Keratinocyte (primary cell): ENCODE results near the gene KIAA0825. TPM values are rescaled to one million over a fixed set of nuclear protein-coding genes. Genes with fewer than 3 reads are reported as not detected.

Source experiments
- DNase-seq: peaks from one replicate; pipeline ENCODE4 v3.0.0-alpha.2; 2011; ENCODE audit warnings: low read depth, missing footprints, low spot score
- FAIRE-seq: peaks from 2 replicates; lab custom pipeline; 2011; peaks lifted over from hg19 to GRCh38; lab: Jason Lieb, UNC
- H2AFZ ChIP-seq: 2 replicates; pipeline ENCODE4 v1.6.0; 2012; ENCODE audit warnings: low read length, control low read depth, inconsistent platforms; ENCODE audit not compliant: control insufficient read depth
- H3K27ac ChIP-seq: 2 replicates; pipeline ENCODE4 v1.5.1; 2011; ENCODE audit warnings: low read length; ENCODE audit not compliant: control insufficient read depth, insufficient read depth
- H3K27me3 ChIP-seq: 3 replicates; pipeline ENCODE4 v1.6.0; 2011; ENCODE audit warnings: low read length; ENCODE audit not compliant: control insufficient read depth, insufficient read depth; ENCODE audit errors: extremely low read depth
- H3K36me3 ChIP-seq, 2 experiments: 2 replicates in 1 of 2; 3 replicates in 1 of 2; pipeline ENCODE4 v1.5.1; 2011; ENCODE audit warnings: low read length in 2 of 2, mild to moderate bottlenecking in 1 of 2; ENCODE audit not compliant: control insufficient read depth in 2 of 2, insufficient read depth in 2 of 2; ENCODE audit errors: extremely low read depth in 1 of 2
- H3K4me1 ChIP-seq: 3 replicates; pipeline ENCODE4 v1.5.1; 2011; ENCODE audit warnings: low read length; ENCODE audit not compliant: control insufficient read depth, insufficient read depth; ENCODE audit errors: extremely low read depth
- H3K4me2 ChIP-seq: 3 replicates; pipeline ENCODE4 v1.6.0; 2011; ENCODE audit warnings: low read depth, low read length; ENCODE audit not compliant: control insufficient read depth, insufficient read depth; ENCODE audit errors: extremely low read depth
- H3K4me3 ChIP-seq, 3 experiments: fragments of 200-600 bp in 1 of 3; sonication (generic) in 1 of 3; 2 replicates in 2 of 3; 3 replicates in 1 of 3; pipeline ENCODE4 v1.5.1; 2011 to 2016; ENCODE audit warnings: low read length in 3 of 3, mild to moderate bottlenecking in 3 of 3, control low read depth in 2 of 3, inconsistent platforms in 1 of 3, low read depth in 1 of 3, mixed read lengths in 1 of 3, mixed run types in 1 of 3, moderate library complexity in 1 of 3; ENCODE audit not compliant: control insufficient read depth in 2 of 3, insufficient read depth in 2 of 3; ENCODE audit errors: extremely low read depth in 1 of 3
- H3K79me2 ChIP-seq: 2 replicates; pipeline ENCODE4 v1.6.0; 2012; ENCODE audit warnings: low read length; ENCODE audit not compliant: control insufficient read depth, insufficient read depth
- H3K9ac ChIP-seq: 3 replicates; pipeline ENCODE4 v1.6.0; 2011; ENCODE audit warnings: low read length; ENCODE audit not compliant: control insufficient read depth, insufficient read depth; ENCODE audit errors: extremely low read depth
- H3K9me1 ChIP-seq: 3 replicates; pipeline ENCODE4 v1.6.0; 2011; ENCODE audit warnings: low read length; ENCODE audit not compliant: control insufficient read depth, insufficient read depth; ENCODE audit errors: extremely low read depth
- H3K9me3 ChIP-seq: 2 replicates; pipeline ENCODE4 v1.5.1; 2012; ENCODE audit warnings: low read depth, low read length; ENCODE audit not compliant: control insufficient read depth
- H4K20me1 ChIP-seq: 3 replicates; pipeline ENCODE4 v1.6.0; 2011; ENCODE audit warnings: low read length; ENCODE audit not compliant: control insufficient read depth, insufficient read depth; ENCODE audit errors: extremely low read depth
- CTCF ChIP-seq, 3 experiments: IDR thresholded peaks in 1 of 3; conservative IDR thresholded peaks in 1 of 3; optimal IDR thresholded peaks in 1 of 3; 2 replicates in 2 of 3; 3 replicates in 1 of 3; pipeline versions ENCODE3 to v1.5.1; 2011; ENCODE audit warnings: low read length in 3 of 3, mild to moderate bottlenecking in 3 of 3, moderate library complexity in 2 of 3, control low read depth in 1 of 3, inconsistent platforms in 1 of 3; ENCODE audit not compliant: insufficient read depth in 2 of 3; ENCODE audit errors: extremely low read depth in 1 of 3
- EZH2 ChIP-seq: IDR thresholded peaks from one replicate; pipeline ENCODE4 v1.6.1; 2012; ENCODE audit warnings: inconsistent platforms, mild to moderate bottlenecking, low read length, moderate library complexity
- dilution Hi-C: fragments of 300-500 bp; cut with MboI; formaldehyde crosslinking; loops from one replicate; pipeline ENCODE4 v1.7.0; 2020; ENCODE audit warnings: low sequenced_read_pairs; ENCODE audit not compliant: extremely low pct_ligation_motif_present
- polyA plus RNA-seq, 5 experiments: library from polyadenylated mRNA; depleted of rRNA in 3 of 5; stranded (reverse) in 3 of 5; stranded (forward) in 1 of 5; unstranded in 1 of 5; fragments of >200 nt; gene quantifications; 1 replicate in 1 of 5; 2 replicates in 3 of 5; 3 replicates in 1 of 5; pipeline versions ENCODE4 v1.2.1 to v1.2.3, GENCODE V29; 2011 to 2012; ENCODE audit warnings: missing spikeins in 2 of 5, low read depth in 1 of 5, low replicate concordance in 1 of 5

Gene KIAA0825
- polyA plus RNA-seq, 1 donor (not counting 4 experiments of a cell fraction or from before 2014, with no cell fraction given): 1.2 TPM

GRCh38 chr5:94309141-94309540 is 309.3 kb downstream of the KIAA0825 start:
- DNase-seq (no peak), FAIRE-seq (no peak)
- H3K4me3 ChIP-seq: no peak overlapping the region
- H3K4me1 ChIP-seq: no peaks in the 10 kb centered on the region
- no peak overlapping the region for H2AFZ ChIP-seq
- no peaks in the 10 kb centered on the region for H3K9me3 ChIP-seq
- no peak for TF ChIP-seq EZH2
- no peaks in the 10 kb centered on the region for H3K36me3 ChIP-seq
- dilution Hi-C loops: no loop called here
- H3K79me2 ChIP-seq: no peaks in the 10 kb centered on the region
- no peak overlapping the region for H3K9ac ChIP-seq
- H3K27ac ChIP-seq: no peak overlapping the region
- no peaks in the 10 kb centered on the region for H3K9me1 ChIP-seq
- H3K27me3 ChIP-seq: no peaks in the 10 kb centered on the region
- no peak overlapping the region for H3K4me2 ChIP-seq
- H4K20me1 ChIP-seq: no peaks in the 10 kb centered on the region

GRCh38 chr5:94308442-94308841 is 310.0 kb downstream of the KIAA0825 start:
- FAIRE-seq: no peak
- no peaks in the 10 kb centered on the region for H3K4me1 ChIP-seq
- no peak overlapping the region for H3K4me2 ChIP-seq
- H2AFZ ChIP-seq: no peak overlapping the region
- no peaks in the 10 kb centered on the region for H3K9me3 ChIP-seq
- H3K36me3 ChIP-seq: no peaks in the 10 kb centered on the region
- H3K9me1 ChIP-seq: no peaks in the 10 kb centered on the region
- no peak overlapping the region for H3K9ac ChIP-seq
- no peak for DNase-seq
- no peak for TF ChIP-seq EZH2
- TF ChIP-seq CTCF (optimal IDR thresholded peaks at IDR 0.05 in 1 of 3, IDR thresholded peaks at IDR 0.05 in 1 of 3, conservative IDR thresholded peaks at IDR 0.05 in 1 of 3; ENCODE audit: extremely low read depth in 1 of 3, insufficient read depth in 2 of 3, low read length in 3 of 3): no peak
- dilution Hi-C loops: no loop called here
- H4K20me1 ChIP-seq: no peaks in the 10 kb centered on the region
- no peak overlapping the region for H3K4me3 ChIP-seq
- H3K27ac ChIP-seq: no peak overlapping the region
- no peaks in the 10 kb centered on the region for H3K79me2 ChIP-seq
- no peaks in the 10 kb centered on the region for H3K27me3 ChIP-seq

- TF ChIP-seq CTCF (optimal IDR thresholded peaks at IDR 0.05 in 1 of 3, IDR thresholded peaks at IDR 0.05 in 1 of 3, conservative IDR thresholded peaks at IDR 0.05 in 1 of 3; ENCODE audit: extremely low read depth in 1 of 3, insufficient read depth in 2 of 3, low read length in 3 of 3) (no peak), EZH2 (no peak)
- no peaks in the 10 kb centered on the region for H3K27me3 ChIP-seq
- H3K9me1 ChIP-seq: no peaks in the 10 kb centered on the region
- no peak overlapping the region for H3K27ac ChIP-seq
- no peak overlapping the region for H3K4me2 ChIP-seq
- H3K9ac ChIP-seq: no peak overlapping the region
- no peak overlapping the region for H3K4me3 ChIP-seq
- H2AFZ ChIP-seq: no peak overlapping the region
- no peaks in the 10 kb centered on the region for H3K36me3 ChIP-seq
- DNase-seq (no peak), FAIRE-seq (no peak)
- no peaks in the 10 kb centered on the region for H3K79me2 ChIP-seq
- no peaks in the 10 kb centered on the region for H3K4me1 ChIP-seq
- dilution Hi-C loops: no loop called here
- H3K9me3 ChIP-seq: no peaks in the 10 kb centered on the region
- no peaks in the 10 kb centered on the region for H4K20me1 ChIP-seq
Measured at GRCh38 chr5:94304146-94304545, 314.3 kb downstream of the KIAA0825 start.
